Measurements from ENCODE around the gene GPR55. TPM values are rescaled to one million over a fixed set of nuclear protein-coding genes. Genes with fewer than 3 reads are reported as not detected.

The GPR55 gene
- total RNA-seq, 1 experiment from 2014 or later: not detected

GRCh38 chr2:230964136-230964730 is 39.2 kb upstream of the GPR55 start:
- Mint-ChIP-seq H3K4me3 (ENCODE audit: unreplicated experiment) (no peak overlapping the region), H3K27ac (ENCODE audit: low read depth, unreplicated experiment) (no peak overlapping the region), H3K4me1 (ENCODE audit: insufficient read depth, unreplicated experiment) (no peaks in the 10 kb centered on the region), H3K9me3 (ENCODE audit: unreplicated experiment) (no peaks in the 10 kb centered on the region), H3K27me3 (ENCODE audit: insufficient read depth, unreplicated experiment) (no peaks in the 10 kb centered on the region), H3K36me3 (ENCODE audit: insufficient read depth, unreplicated experiment) (no peaks in the 10 kb centered on the region)
- no TSS peak for BruUV-seq (replicated peaks)
- ChIA-PET POLR2A (no interaction called here), CTCF (interaction anchor here (0.8 to 0.9 kb wide), 3 partner anchors 67 to 140 kb away, joined by 3 to 4 read pairs (median 4); no protein-coding TSS in a partner anchor)
- intact Hi-C loops (cut with micrococcal nuclease): no loop called here
- no peak for TF ChIP-seq CTCF (IDR thresholded peaks at IDR 0.05; ENCODE audit: unreplicated experiment)
- DNase-seq (ENCODE audit: unreplicated experiment): no peak

- Mint-ChIP-seq H3K4me3 (ENCODE audit: unreplicated experiment) (no peak overlapping the region), H3K27me3 (ENCODE audit: insufficient read depth, unreplicated experiment) (no peaks in the 10 kb centered on the region), H3K36me3 (ENCODE audit: insufficient read depth, unreplicated experiment) (no peaks in the 10 kb centered on the region), H3K9me3 (ENCODE audit: unreplicated experiment) (no peaks in the 10 kb centered on the region), H3K4me1 (ENCODE audit: insufficient read depth, unreplicated experiment) (peaks cover 13% of the 10 kb centered on the region), H3K27ac (ENCODE audit: low read depth, unreplicated experiment) (no peak overlapping the region)
- no peak for TF ChIP-seq CTCF (IDR thresholded peaks at IDR 0.05; ENCODE audit: unreplicated experiment)
- CTCF ChIA-PET: interaction anchor here (0.6 kb wide), 1 partner anchor 26 kb away, joined by 3 read pairs; no protein-coding TSS in a partner anchor
- POLR2A ChIA-PET: no interaction called here
- no peak for DNase-seq (ENCODE audit: unreplicated experiment)
- intact Hi-C loops (cut with micrococcal nuclease): no loop called here
- no TSS peak for BruUV-seq (replicated peaks)
Observed at GRCh38 chr2:230961091-230961491, 36.0 kb upstream of the GPR55 start.

- ChIA-PET CTCF (no interaction called here), POLR2A (interaction anchor here (0.6 kb wide), 1 partner anchor 248 kb away, joined by 3 read pairs; no protein-coding TSS in a partner anchor)
Observed at GRCh38 chr2:230960026-230960425, 35.0 kb upstream of the GPR55 start.

More at GRCh38 chr2:230960026-230960425, 35.0 kb upstream of the GPR55 start:
- no peaks in the 10 kb centered on the region for H3K36me3 Mint-ChIP-seq (ENCODE audit: insufficient read depth, unreplicated experiment)
- H3K4me1 Mint-ChIP-seq (ENCODE audit: insufficient read depth, unreplicated experiment): peaks cover 13% of the 10 kb centered on the region
- no peak overlapping the region for H3K27ac Mint-ChIP-seq (ENCODE audit: low read depth, unreplicated experiment)
- no TSS peak for BruUV-seq (replicated peaks)
- DNase-seq (ENCODE audit: unreplicated experiment): no peak
- intact Hi-C loops (cut with micrococcal nuclease): no loop called here
- no peaks in the 10 kb centered on the region for H3K27me3 Mint-ChIP-seq (ENCODE audit: insufficient read depth, unreplicated experiment)
- no peak overlapping the region for H3K4me3 Mint-ChIP-seq (ENCODE audit: unreplicated experiment)
- no peak for TF ChIP-seq CTCF (IDR thresholded peaks at IDR 0.05; ENCODE audit: unreplicated experiment)
- H3K9me3 Mint-ChIP-seq (ENCODE audit: unreplicated experiment): no peaks in the 10 kb centered on the region

Measured in MCF 10A (cell line).